Activated CD8-positive, alpha-beta T cell treated with anti-CD3 and anti-CD28 coated beads for 36 hours (primary cell): Measurements from ENCODE around the gene AREL1. TPM values are rescaled to one million over a fixed set of nuclear protein-coding genes. Genes with fewer than 3 reads are reported as not detected.

Experiments used
- ATAC-seq: fragments of 200-7000 bp; cut with Tn5 transposase; one replicate; pipeline ENCODE4 v1.10.0; 2021; ENCODE audit warnings: mild to moderate bottlenecking, moderate library complexity
- CTCF ChIA-PET: fragments of 350-600 bp; sonication (Branson Sonifier 250); formaldehyde crosslinking; loops from one replicate; lab custom pipeline; 2021; ENCODE audit warnings: antibody characterized with exemption; lab: Charles Lee
- POLR2A ChIA-PET: fragments of 350-600 bp; sonication (Branson Sonifier 250); formaldehyde crosslinking; loops from one replicate; lab custom pipeline; 2021; ENCODE audit warnings: antibody characterized with exemption; lab: Charles Lee
- DNase-seq: peaks from one replicate; pipeline ENCODE4 v3.0.0-alpha.2; 2020
- H3K27ac Mint-ChIP-seq: one replicate; pipeline ENCODE4 v1.8.0; 2021; ENCODE audit warnings: mild to moderate bottlenecking, mixed read lengths
- H3K27me3 Mint-ChIP-seq: one replicate; pipeline ENCODE4 v1.8.0; 2021; ENCODE audit warnings: mixed read lengths
- H3K36me3 Mint-ChIP-seq: one replicate; pipeline ENCODE4 v1.8.0; 2021; ENCODE audit warnings: low read depth, mixed read lengths
- H3K4me1 Mint-ChIP-seq: one replicate; pipeline ENCODE4 v1.8.0; 2021; ENCODE audit warnings: low read depth, mixed read lengths
- H3K4me3 Mint-ChIP-seq: one replicate; pipeline ENCODE4 v1.8.0; 2021; ENCODE audit warnings: mild to moderate bottlenecking, moderate library complexity, mixed read lengths
- H3K9me3 Mint-ChIP-seq: one replicate; pipeline ENCODE4 v1.8.0; 2021; ENCODE audit warnings: mixed read lengths
- CTCF ChIP-seq: fragments of 200-600 bp; IDR thresholded peaks from one replicate; pipeline ENCODE4 v1.8.0; 2022; ENCODE audit warnings: antibody characterized with exemption, mild to moderate bottlenecking
- intact Hi-C: fragments of 100-400 bp; cut with micrococcal nuclease; formaldehyde crosslinking; loops from one replicate; pipeline ENCODE4 v1.10.0; 2022
- total RNA-seq, 2 experiments: library from RNA; stranded (reverse); gene quantifications; one replicate each; pipeline ENCODE4 v1.2.3, GENCODE V29; 2021

Gene AREL1
- total RNA-seq, 2 experiments from 2014 or later, result 26.4 to 28.2 TPM

DNA sequence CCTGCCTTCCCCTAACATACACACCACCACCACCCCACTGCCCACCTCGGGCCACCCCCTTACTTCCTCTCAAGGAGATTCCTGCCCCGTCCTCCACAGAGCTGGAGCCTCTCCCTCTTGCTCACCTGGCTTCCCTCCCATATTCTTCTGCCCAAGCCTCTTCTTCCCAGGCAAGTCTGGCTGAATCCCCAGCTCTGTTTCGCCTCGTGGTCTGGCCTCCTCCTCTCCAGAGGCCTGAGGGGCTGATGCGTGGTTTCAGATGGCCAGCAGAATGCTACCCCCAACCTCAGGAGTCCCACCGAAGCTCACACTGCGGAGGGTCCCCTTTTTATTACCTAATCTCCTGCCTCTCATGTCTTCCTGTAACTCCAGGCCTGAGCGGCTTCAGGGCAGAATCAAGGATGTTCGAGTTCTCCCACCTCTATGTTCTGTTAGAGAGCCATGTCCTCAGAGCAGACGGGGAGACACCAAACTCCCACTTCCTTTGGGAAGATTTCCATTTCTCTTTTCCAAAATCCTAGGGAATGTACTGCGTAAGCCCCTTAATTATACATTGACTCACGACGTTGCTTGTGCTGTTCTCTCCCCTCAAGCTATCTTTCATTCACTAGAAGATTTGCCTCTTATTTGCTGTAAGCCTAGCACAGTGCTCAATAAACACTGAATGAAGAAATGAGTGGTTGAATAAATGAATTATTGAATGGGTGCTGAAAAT, 67.0 kb downstream of the AREL1 start:
- TF ChIP-seq CTCF, result no peak
- Mint-ChIP-seq H3K4me1 (no peaks in the 10 kb centered on the region), H3K9me3 (no peaks in the 10 kb centered on the region), H3K27ac (no peak overlapping the region), H3K4me3 (no peak overlapping the region), H3K36me3 (no peaks in the 10 kb centered on the region), H3K27me3 (no peaks in the 10 kb centered on the region)
- intact Hi-C loops, result no loop called here
- ChIA-PET POLR2A (no interaction called here), CTCF (interaction anchor here (0.6 to 1.7 kb wide), 4 partner anchors 37 to 83 kb away, joined by 3 to 5 read pairs (median 3); no protein-coding TSS in a partner anchor)
- ATAC-seq (no peak), DNase-seq (no peak)

DNA sequence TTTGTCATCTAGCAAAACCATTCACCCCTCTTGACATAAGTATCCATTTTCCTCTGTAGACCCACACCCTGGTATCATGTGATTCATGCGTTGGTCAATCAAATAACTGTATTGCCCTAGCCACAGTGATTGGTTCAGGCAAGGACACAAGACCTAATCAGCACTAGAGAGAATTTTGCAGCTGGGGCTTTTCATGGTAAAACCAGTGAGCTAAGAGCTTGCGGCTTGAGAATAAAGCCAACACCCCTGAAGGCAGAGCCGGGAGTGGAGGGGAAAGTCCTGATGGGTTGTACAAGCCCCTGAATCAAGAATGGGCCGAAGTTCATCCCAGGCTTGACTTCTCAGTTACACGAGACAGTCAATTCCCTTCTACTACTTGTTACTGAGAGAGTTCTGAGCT, 67.6 kb downstream of the AREL1 start:
- Mint-ChIP-seq H3K9me3 (no peaks in the 10 kb centered on the region), H3K36me3 (no peaks in the 10 kb centered on the region), H3K27me3 (no peaks in the 10 kb centered on the region), H3K4me3 (no peak overlapping the region), H3K27ac (no peak overlapping the region), H3K4me1 (no peaks in the 10 kb centered on the region)
- ChIA-PET CTCF (interaction anchor here (0.6 to 1.7 kb wide), 2 partner anchors 37 to 61 kb away, joined by 3 to 5 read pairs; no protein-coding TSS in a partner anchor), POLR2A (no interaction called here)
- no peak for TF ChIP-seq CTCF
- ATAC-seq (no peak), DNase-seq (no peak)
- intact Hi-C loops, result no loop called here

GRCh38 chr14:74641601-74642391, 71.1 kb downstream of the AREL1 start:
- H3K9me3 Mint-ChIP-seq, result no peaks in the 10 kb centered on the region
- no peaks in the 10 kb centered on the region for H3K27me3 Mint-ChIP-seq
- ChIA-PET CTCF (interaction anchor here (0.9 to 1.9 kb wide), 6 partner anchors 10 to 33 kb away, joined by 3 to 6 read pairs (median 4); no protein-coding TSS in a partner anchor), POLR2A (interaction anchor here (1.3 to 1.5 kb wide), 2 partner anchors 10 to 156 kb away, joined by 3 to 5 read pairs; no protein-coding TSS in a partner anchor)
- ATAC-seq (no peak), DNase-seq (no peak)
- H3K36me3 Mint-ChIP-seq, result no peaks in the 10 kb centered on the region
- intact Hi-C loops, result no loop called here
- H3K4me3 Mint-ChIP-seq, result no peak overlapping the region
- no peak overlapping the region for H3K27ac Mint-ChIP-seq
- TF ChIP-seq CTCF, result no peak
- no peaks in the 10 kb centered on the region for H3K4me1 Mint-ChIP-seq

GRCh38 chr14:74638966-74639365, 73.9 kb downstream of the AREL1 start:
- intact Hi-C loops, result no loop called here
- Mint-ChIP-seq H3K27ac (no peak overlapping the region), H3K4me3 (no peak overlapping the region), H3K27me3 (no peaks in the 10 kb centered on the region), H3K9me3 (no peaks in the 10 kb centered on the region), H3K36me3 (no peaks in the 10 kb centered on the region), H3K4me1 (no peaks in the 10 kb centered on the region)
- no peak for TF ChIP-seq CTCF
- ChIA-PET CTCF (interaction anchor here (1.4 to 3.8 kb wide), 4 partner anchors 26 to 45 kb away, joined by 4 to 17 read pairs (median 6); partner anchors contain the start of gene LTBP2), POLR2A (no interaction called here)
- DNase-seq, result no peak
- ATAC-seq, result no peak
